Tibial nerve (tissue), 4 donors: ENCODE measurements around the gene SMOC1. TPM values are rescaled to one million over a fixed set of nuclear protein-coding genes. Genes with fewer than 3 reads are reported as not detected.
A peak's percentile ranks its signal among the peaks of the same experiment; 100 is the strongest.

Experiments used
- DNase-seq, 2 donors: peaks; one replicate each; pipeline ENCODE4 v3.0.0-alpha.2; 2019; ENCODE audit warnings: low spot score in 2 of 2
- H3K27ac ChIP-seq, 4 donors: fragments of 200-600 bp; sonication (generic) in 3 of 4; one replicate each; pipeline ENCODE4 v1.5.1; 2017 to 2019; ENCODE audit warnings: mild to moderate bottlenecking in 1 of 4
- H3K27me3 ChIP-seq, 2 donors: fragments of 200-600 bp; sonication (generic) in 1 of 2; one replicate each; pipeline versions ENCODE4 v1.5.1 to v1.6.0; 2017 to 2019
- H3K36me3 ChIP-seq, 3 donors: fragments of 200-600 bp; sonication (generic); one replicate each; pipeline ENCODE4 v1.5.1; 2018 to 2019
- H3K4me1 ChIP-seq, 4 donors: fragments of 200-600 bp; sonication (generic) in 3 of 4; one replicate each; pipeline ENCODE4 v1.5.1; 2017 to 2019
- H3K4me3 ChIP-seq, 4 donors: fragments of 200-600 bp; sonication (generic) in 3 of 4; one replicate each; pipeline ENCODE4 v1.5.1; 2017 to 2019; ENCODE audit warnings: mild to moderate bottlenecking in 1 of 4, moderate library complexity in 1 of 4
- H3K9me3 ChIP-seq, 4 donors: fragments of 200-600 bp; sonication (generic) in 3 of 4; one replicate each; pipeline ENCODE4 v1.5.1; 2017 to 2019
- CTCF ChIP-seq, 5 experiments: fragments of 200-600 bp in 3 of 5; fragments of 450-650 bp in 2 of 5; sonication (generic) in 3 of 5; IDR thresholded peaks; one replicate each; pipeline ENCODE4 v1.5.1; 2016 to 2019; ENCODE audit warnings: antibody characterized with exemption in 5 of 5, mild to moderate bottlenecking in 3 of 5, moderate library complexity in 2 of 5
- EP300 ChIP-seq, 2 donors: sonication (generic); formaldehyde crosslinking; IDR thresholded peaks; one replicate each; pipeline ENCODE4 v1.6.1; 2017; ENCODE audit warnings: antibody characterized with exemption in 2 of 2, mild to moderate bottlenecking in 1 of 2
- POLR2A ChIP-seq, 2 donors: fragments of 450-650 bp; IDR thresholded peaks; one replicate each; pipeline ENCODE4 v1.6.1; 2017; ENCODE audit warnings: antibody characterized with exemption in 2 of 2, mild to moderate bottlenecking in 2 of 2, moderate library complexity in 2 of 2
- WGBS, 2 donors: methylation state at CpG; one replicate each; pipeline ENCODE4 v1.1.5; 2018; 5-methylcytosine and 5-hydroxymethylcytosine counted together
- total RNA-seq, 4 donors: library from RNA; depleted of rRNA; stranded (reverse); fragments of >200 nt; gene quantifications; one replicate each; pipeline ENCODE4 v1.1.0, GENCODE V29; 2016

The SMOC1 gene
- total RNA-seq, 4 donors from 2014 or later = 6.0 to 14.4 (median 13.3) TPM

- Histone ChIP-seq H3K27ac (no peak overlapping the region), H3K36me3 (no peaks in the 10 kb centered on the region), H3K4me1 (no peaks in the 10 kb centered on the region), H3K4me3 (no peak overlapping the region), H3K27me3 (no peaks in the 10 kb centered on the region), H3K9me3 (no peaks in the 10 kb centered on the region)
- TF ChIP-seq EP300 (IDR thresholded peaks at IDR 0.05) (no peak), CTCF (IDR thresholded peaks at IDR 0.05) (no peak), POLR2A (IDR thresholded peaks at IDR 0.05) (no peak)
- 94 to 95% methylated on average over 4 of the region's 4 CpGs for WGBS, 2 donors
- DNase-seq = no peak
These were observed 85.6 kb downstream of the SMOC1 start for GRCh38 chr14:69964841-69965240.

- TF ChIP-seq EP300 (IDR thresholded peaks at IDR 0.05) = no peak
- H3K9me3 ChIP-seq = no peaks in the 10 kb centered on the region
- H3K27ac ChIP-seq = no peak overlapping the region
- no peaks in the 10 kb centered on the region for H3K27me3 ChIP-seq
- peaks cover 0 to 14% (median 3%) of the 10 kb centered on the region in 4 donors for H3K4me1 ChIP-seq
- no peak for DNase-seq
- H3K4me3 ChIP-seq = no peak overlapping the region
- no peaks in the 10 kb centered on the region for H3K36me3 ChIP-seq
- 72 to 78% methylated on average over 2 of the region's 2 CpGs for WGBS, 2 donors
These were observed 88.9 kb downstream of the SMOC1 start for GRCh38 chr14:69968132-69968531.

- Histone ChIP-seq H3K4me3 (no peak overlapping the region), H3K27ac (no peak overlapping the region), H3K9me3 (no peaks in the 10 kb centered on the region), H3K4me1 (peaks cover 0 to 16% (median 3%) of the 10 kb centered on the region in 4 donors), H3K27me3 (no peaks in the 10 kb centered on the region), H3K36me3 (no peaks in the 10 kb centered on the region)
- TF ChIP-seq EP300 (IDR thresholded peaks at IDR 0.05) (no peak), POLR2A (IDR thresholded peaks at IDR 0.05) (no peak), CTCF (IDR thresholded peaks at IDR 0.05) (no peak)
- DNase-seq = no peak
- WGBS, 2 donors = 75 to 77% methylated on average over 1 of the region's 1 CpG
These were observed 89.5 kb downstream of the SMOC1 start for GRCh38 chr14:69968681-69969080.

- H3K36me3 ChIP-seq = no peaks in the 10 kb centered on the region
- peaks cover 0 to 16% (median 3%) of the 10 kb centered on the region in 4 donors for H3K4me1 ChIP-seq
- no peaks in the 10 kb centered on the region for H3K27me3 ChIP-seq
- DNase-seq = no peak
- 67 to 72% methylated on average over 5 of the region's 5 CpGs for WGBS, 2 donors
- H3K9me3 ChIP-seq = no peaks in the 10 kb centered on the region
- no peak overlapping the region for H3K4me3 ChIP-seq
- TF ChIP-seq EP300 (IDR thresholded peaks at IDR 0.05) (no peak), CTCF (IDR thresholded peaks at IDR 0.05) (no peak), POLR2A (IDR thresholded peaks at IDR 0.05) (no peak)
- H3K27ac ChIP-seq = peak overlapping the region in 2 of 4 donors; percentile 49 to 52
These were observed 93.5 kb downstream of the SMOC1 start for GRCh38 chr14:69972755-69973154.

GRCh38 chr14:69973846-69974245, 94.6 kb downstream of the SMOC1 start:
- peaks cover 0 to 16% (median 3%) of the 10 kb centered on the region in 4 donors for H3K4me1 ChIP-seq
- 37 to 38% methylated on average over 1 of the region's 1 CpG for WGBS, 2 donors
- no peaks in the 10 kb centered on the region for H3K36me3 ChIP-seq
- no peak for TF ChIP-seq CTCF (IDR thresholded peaks at IDR 0.05)
- TF ChIP-seq POLR2A (IDR thresholded peaks at IDR 0.05) = no peak
- TF ChIP-seq EP300 (IDR thresholded peaks at IDR 0.05) = no peak
- no peaks in the 10 kb centered on the region for H3K9me3 ChIP-seq
- H3K27me3 ChIP-seq = no peaks in the 10 kb centered on the region
- no peak for DNase-seq
- H3K4me3 ChIP-seq = no peak overlapping the region
- H3K27ac ChIP-seq = no peak overlapping the region

- Histone ChIP-seq H3K27ac (peak overlapping the region in 1 of 4 donors; percentile 73), H3K36me3 (no peaks in the 10 kb centered on the region), H3K4me3 (no peak overlapping the region), H3K27me3 (no peaks in the 10 kb centered on the region), H3K4me1 (peaks cover 0 to 39% (median 5%) of the 10 kb centered on the region in 4 donors), H3K9me3 (no peaks in the 10 kb centered on the region)
- no peak for DNase-seq
- TF ChIP-seq CTCF (IDR thresholded peaks at IDR 0.05) (no peak), POLR2A (IDR thresholded peaks at IDR 0.05) (no peak), EP300 (IDR thresholded peaks at IDR 0.05) (no peak)
- WGBS, 2 donors = 88% methylated on average over 1 of the region's 1 CpG
These were observed 100.7 kb downstream of the SMOC1 start for GRCh38 chr14:69979882-69980281.
